Activated CD8-positive, alpha-beta memory T cell treated with anti-CD3 and anti-CD28 coated beads, Interleukin-2, amount 50 U/mL, for 4 hours (primary cell): ENCODE data around the gene RAX2.
"Not testable (repeated sequence)": the region's sequence is repeated elsewhere in the genome, so short reads cannot be mapped to it uniquely, and the experiment has no call there.

ENCODE experiments used
- DNase-seq: peaks from one replicate; pipeline ENCODE4 v3.0.0-alpha.2; 2020

The RAX2 gene

DNA sequence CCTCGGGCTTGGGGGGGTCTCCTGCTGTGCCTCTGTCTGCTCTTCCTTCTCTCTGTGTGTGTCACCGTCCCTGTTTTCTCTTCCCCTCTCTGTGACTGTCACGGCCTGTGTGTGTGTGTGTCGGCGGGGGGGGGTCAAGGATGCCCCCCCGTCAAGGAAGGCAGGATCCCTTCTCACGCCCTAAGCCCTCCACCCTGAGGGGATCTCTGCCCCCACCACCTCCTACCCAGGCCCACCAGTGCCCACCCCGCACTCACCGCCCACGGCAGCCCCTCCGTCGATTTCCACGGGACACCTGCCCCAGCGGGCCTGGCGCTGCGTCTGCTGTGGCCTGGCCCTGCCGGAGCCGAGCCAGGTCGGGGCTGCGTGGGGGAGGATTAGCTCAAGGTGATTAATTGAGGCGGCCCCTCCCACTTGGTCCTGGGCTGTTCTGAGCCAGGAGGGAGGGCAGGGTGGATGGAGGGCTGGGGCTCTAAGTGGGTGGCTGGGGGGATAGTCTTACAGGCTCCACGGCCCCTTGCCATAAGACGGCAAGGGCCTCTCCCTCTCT, at the start of gene RAX2:
RAX2 (minus strand) TSS at position 323 of the 550 bp plus-strand sequence. CDS start 486 bp downstream, outside the sequence.
- no peak for DNase-seq

DNA sequence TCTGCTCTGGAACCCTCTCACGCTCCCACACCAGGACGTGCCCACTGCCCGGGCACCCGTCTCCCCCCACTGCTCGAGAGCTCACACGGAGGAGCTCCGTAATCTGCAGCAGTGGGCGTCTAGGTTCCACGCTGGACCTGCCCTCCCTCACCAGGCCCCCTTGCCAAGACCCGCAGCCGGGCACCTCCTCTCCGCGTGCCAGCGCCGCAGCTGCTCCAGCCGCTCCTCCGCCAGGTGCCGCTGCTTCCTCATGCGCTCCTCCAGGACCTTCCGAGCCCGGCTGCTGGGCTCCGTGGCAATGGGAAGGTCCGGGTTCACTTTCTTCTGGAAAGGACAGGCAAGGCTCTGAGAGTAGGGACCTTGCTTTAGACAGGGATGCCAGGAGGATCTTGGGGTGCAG, 49.1 kb upstream of the RAX2 start:
- DNase-seq: no peak

DNA sequence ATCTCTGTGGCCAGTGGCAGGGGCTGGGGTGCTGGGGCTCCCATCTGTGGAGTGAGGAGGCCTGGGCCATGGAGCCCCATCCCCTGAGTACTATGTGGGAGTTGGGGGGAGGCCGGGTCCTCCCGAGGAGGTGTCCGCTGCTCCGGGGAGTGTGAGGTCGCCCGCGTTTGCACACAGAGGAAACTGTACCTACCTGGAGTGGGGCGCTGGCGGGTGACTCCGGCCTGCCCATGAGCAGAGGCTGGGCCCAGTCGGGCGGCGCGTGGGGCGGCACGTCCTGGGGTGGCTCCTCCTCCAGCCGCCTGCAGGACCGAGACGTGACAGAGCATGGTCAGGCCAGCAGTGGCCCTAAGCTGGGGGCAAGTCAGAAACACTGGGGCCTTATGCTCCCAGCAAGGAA, 48.0 kb upstream of the RAX2 start:
- DNase-seq: no peak

DNA sequence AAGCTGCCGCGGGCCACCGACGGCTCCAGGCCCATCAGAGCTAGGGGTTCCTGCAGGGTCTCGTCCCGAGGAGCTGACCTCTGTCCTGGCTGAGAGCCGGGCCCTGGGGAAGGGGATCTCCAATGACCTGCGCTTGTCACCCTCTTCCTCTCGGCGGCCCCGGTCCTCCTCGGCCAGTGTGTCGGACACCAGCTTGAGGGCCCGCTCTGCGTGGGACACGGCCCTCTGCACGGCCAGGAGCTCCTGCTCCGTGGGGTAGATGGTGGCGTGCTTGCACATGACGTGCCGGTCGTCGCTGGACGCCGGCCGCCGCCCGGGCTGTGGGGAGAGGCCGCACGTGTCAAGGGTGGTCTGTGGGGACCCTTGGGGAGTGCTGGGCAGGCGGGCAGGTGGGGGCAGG, 46.9 kb upstream of the RAX2 start:
- no peak for DNase-seq

DNA sequence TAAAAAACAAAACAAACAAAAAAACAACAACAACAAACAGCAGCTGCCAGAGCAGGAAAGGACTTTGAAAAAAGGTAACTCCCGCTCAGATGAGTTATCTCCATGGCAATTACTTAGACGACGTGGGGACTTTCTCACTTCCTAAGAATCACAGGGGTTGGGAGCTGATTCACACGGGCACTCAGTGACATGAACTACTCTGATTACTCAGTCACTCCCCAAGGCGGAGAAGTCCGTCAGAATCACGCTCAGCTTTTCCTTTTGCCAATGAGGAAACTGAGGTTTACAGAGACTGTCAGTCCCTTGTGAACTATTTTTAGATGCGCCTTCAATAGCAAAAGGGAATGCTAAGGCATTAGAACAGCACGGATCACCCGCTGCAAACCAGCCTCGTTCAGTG, 46.4 kb upstream of the RAX2 start:
- DNase-seq: peak; percentile 42

DNA sequence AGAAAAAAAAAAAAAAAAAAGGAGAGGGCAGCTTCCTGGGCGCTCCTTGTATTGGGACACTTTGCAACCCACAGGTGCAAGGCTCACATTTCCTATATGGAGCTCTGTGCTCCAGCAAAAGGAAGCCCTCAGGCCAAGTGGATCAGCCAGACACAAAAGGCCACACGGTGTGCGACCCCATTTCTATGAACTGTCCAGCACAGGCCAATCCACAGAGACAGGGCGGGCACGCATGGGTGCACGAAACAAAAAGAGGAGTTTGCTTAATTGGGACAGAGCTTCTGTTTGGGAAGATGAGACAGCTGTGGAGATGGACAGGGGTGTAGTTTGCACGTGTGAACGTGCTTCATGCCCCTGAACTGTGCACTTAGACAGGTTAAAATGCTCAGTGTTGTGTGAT, 45.7 kb upstream of the RAX2 start:
- DNase-seq: no peak

DNA sequence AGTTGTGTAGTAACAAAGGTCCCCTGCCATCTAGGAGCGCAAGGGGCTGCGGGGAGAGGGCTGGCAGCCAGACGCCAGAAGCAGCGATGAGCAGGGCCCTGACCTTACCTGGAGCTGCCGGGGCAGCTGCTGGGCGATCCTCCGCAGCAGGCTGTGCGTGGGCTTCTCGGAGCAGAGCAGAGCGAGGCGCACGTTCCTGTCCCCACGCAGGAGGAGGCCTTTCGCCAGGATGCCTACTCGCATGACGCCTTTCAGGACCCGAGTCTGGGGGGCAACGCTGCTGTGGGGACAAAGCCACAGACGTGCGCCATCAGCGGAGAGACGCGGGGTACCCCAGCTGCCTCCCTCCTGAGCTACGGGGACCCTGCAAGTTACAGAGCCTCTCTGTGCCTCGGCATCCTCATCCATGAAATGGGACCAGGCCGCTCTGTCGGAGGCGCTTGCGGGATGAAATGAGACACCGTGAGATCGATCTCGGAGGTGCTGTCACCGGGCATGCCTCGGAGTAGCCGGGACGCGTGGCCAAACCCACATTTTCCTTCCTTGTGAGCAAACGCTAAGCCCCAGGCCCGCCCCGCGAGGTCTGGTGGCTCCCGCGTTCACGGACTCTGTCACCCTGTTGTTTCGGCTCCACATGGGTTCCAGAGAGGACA, 44.7 kb upstream of the RAX2 start:
- no peak for DNase-seq

DNA sequence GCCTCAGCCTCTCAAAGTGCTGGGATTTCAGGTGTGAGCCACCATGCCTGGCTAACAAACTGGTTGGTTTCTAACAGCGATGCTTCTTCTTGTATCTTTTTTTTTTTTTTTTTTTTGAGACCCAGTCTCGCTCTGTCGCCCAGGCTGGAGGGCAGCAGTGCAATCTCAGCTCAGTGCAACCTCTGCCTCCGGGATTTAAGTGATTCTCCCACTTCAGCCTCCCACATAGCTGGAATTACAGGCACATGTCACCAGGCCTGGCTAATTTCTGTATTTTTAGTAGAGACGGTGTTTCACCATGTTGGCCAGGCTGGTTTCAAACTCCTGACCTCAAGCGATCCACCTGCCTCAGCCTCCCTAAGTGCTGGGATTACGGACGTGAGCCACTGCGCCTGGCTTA, 44.1 kb upstream of the RAX2 start:
- not testable (repeated sequence) for DNase-seq

DNA sequence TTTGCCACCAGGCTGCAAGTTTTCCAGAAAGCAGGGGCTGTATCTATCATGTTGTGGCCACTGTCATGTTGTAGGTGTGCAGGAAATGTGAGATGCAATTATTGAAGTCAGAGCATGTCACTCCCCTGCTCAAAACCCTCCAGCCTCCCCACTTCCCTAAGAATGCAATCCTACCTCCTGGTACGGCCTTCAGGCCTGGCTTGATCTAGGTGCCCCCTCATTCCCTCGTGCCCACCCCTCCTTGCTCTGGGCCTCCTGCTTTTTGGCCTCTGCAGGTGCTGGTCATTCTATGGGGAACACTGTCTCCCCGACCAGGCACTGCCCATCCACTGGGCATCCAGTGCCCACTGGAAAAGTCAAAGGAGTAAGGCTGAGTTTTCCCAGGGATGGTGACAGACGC, 42.6 kb upstream of the RAX2 start:
- no peak for DNase-seq

DNA sequence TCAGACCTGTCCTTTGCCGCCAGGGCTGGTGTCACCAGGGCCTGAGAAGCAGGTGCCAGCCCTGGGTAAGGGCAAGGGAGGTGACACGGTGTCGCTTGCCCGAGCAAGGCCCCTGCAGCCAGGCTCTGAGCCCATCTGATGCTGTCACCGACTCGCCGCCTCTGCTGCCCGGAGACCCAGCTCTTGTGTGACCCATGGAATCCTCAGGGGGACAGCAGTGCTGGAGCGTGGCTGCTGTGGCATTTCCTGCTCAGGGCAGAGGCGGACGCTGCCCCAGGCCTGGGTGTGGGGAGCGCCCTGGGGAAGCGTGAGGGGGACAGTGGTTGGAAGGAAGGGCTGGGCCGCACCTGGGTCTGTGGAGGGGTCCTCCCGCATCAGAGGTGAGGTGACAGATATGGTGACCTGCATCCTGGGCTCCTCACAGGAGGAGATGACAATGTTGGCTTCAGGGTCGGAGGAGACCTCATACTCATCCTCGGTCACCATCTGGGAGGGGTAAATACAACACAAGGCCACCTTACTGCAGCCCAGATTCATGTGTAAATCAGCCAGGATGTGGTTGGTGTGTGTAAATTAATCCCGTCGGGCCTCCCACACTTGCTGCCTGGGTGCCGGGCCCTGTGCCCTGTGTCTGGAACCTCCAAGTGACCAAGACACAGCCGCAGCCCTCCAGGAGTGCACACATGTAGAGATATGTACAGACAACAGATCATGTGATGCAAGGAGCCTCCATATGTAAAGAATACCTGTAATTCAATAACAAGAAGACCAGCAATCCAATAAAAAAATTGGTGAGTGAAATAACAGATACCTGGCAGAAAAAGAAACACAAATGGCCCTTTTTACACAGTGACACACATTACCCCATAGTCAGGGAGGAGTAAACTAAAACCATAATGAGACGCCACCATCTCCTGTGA, 41.7 kb upstream of the RAX2 start:
- no peak for DNase-seq

DNA sequence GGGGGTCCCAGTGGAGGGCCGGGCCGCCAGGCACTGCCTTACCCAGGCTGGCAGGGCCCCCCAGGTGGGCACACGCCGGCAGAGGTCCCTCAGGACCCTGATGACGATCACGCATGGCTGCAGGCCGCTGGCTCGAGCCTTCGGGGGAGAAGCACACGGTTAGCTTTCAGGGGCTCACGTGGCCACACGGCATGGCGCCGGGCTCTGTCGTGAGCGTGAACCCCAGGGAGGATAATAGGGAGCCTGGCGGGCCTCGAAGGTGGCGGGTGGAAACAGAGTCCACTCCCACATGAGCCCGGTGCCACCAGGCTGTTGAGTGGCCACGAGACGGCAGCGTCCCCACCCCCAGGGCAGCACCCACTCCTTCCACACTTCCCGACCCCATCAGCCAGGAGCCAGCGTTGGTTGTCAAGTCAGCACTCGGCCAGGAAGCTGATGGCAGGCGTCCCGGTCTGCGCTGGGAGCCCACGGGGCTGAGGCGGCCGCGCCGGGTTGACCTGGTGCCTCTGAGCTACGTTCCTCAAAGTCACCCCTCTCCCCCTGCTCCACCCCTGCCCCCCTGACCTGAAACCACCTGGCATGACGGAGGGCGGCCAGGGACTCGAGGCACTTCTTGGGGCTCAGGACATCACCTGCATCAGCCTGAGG, 38.8 kb upstream of the RAX2 start:
- no peak for DNase-seq

DNA sequence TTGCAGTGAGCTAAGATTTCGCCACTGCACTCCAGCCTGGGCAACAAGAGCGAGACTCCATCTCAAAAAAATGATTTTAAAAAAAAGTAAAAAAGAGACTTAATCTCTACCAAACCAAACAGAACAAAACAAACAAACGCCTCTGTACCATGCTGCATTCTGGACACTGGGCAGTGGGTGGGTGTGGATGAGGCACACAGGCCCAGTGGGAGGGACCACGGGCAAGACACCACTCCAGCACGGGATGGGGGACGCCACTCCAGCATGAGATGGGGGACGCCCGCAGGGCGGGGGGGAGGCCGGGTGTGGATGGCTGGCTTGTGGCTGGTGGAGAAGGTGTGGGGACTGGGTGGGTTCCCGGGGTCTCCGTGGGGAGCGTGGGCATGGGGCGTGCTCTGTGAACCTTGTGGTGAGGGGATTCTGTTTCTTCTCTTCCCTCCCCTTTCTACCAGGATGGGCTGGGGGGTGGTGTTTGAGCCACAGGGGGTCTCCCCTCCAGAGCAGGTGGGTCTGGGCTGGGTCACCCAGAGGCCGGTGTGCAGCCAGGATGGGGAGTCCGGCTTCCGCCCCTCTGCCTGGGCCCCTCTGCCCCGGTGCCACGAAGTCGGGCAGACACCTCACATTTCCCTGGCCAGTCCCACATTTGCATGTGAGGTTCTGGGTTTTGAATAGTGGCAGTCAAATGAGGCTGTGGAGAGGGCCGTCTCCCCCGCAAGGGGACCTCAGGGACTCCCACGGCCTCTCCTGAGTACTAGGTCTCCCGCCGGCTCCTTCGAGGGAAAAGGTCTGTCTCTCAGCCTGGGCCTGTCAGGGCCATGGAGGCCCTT, 38.1 kb upstream of the RAX2 start:
- DNase-seq: no peak

DNA sequence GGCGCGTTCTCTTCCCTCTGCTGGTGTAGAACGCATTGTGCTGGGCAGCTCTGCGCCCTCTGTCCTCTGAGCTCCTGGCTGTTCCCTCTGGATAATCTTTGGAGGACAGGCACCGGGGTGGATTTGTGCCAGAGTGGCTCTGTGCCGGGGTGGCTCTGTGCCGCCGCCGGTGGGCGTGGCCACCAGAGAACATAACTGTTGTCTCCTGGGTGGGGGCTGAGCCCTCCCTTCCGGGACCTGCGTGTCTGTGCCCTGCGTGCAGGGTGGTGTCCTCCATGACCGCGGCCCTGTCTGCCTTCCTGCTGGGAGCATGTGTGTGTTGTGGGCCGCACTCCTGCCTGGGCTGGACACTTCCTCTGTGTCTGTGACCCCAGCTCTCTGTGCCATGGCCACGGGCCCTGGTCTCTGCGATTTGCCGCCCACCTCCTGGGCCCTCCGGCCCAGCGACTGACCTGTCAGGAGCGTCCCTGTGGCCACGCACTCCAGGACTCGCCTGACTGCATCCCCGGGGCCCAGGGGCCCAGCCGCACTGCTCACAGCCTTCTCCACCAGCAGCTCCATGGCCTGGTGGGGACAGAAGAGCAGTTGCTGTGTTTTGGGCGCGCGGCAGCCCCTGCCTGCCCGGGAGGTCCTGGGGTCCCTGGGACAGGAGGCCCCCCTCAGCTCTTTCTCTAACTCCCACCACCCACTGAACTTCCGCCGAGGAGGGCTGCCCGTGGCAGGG, 36.6 kb upstream of the RAX2 start:
- no peak for DNase-seq

DNA sequence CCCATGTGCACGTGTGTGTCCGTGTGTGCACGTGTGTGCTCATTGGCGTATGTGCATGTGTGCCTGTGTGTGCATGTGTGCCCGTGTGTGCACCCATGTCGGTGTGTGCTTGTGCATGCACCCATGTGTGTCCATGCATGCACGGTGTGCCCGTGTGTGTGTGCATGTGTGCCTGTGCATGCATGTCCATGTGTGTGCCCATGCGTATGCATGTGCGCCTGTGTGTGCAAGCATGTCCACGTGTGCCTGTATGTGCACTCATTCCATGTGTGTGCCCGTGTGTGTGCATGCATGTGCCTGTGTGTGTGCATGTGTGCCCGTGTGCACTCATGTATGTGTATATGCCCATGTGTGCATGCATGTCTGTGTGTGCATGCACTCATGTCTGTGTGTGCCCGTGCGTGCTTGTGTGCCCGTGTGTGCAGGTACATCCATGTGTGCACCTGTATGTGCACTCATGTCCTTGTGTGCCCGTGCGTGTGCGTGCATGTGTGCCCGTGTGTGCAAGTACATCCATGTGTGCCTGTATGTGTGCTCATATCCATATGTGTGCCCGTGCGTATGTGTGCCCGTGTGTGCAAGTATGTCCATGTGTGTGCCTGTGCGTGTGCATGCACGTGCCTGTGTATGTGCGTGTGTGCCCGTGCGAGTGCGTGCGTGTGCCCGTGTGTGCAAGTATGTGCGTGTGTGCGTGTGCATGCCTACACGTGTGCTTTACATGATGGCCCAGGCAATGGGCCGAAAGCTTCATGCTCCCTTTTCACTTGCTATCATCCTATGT, 35.7 kb upstream of the RAX2 start:
- no peak for DNase-seq

DNA sequence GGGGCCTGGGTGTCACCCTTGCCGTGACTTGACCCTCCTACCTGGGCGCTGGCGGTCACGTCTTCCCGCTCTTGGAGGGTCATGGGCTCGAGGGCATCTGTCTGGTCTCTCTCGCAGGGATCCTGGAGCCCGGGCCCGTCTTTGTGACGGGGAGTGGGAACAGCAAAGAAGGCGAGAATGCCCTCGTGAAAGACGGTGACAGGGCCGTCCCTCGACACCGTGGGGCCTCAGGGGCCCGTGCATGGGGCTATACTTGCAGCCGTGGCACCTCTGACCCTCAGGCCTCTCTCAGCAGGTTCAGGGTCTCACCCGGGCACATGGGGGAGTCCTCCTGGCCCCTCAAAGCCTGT, 35.1 kb upstream of the RAX2 start:
- no peak for DNase-seq

DNA sequence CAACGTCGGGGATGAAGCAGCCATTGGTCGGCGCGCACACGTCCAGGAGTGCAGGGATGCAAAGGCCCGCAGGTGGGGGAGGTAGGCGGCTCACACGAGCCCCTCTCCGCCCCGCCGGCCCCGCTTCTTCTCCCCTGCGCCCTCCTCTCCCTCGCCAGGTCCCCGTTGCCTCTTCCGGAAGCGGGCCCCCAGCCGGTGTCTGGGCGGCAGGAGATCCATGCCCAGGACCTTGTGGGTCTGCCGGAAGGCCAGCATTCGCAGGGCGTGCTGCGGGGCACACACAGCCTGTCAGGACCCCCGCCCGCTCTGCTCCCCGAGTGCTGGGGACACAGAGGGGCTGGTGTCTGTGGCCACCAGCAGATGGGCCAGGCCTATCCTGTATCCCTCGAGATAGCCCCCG, 33.8 kb upstream of the RAX2 start:
- DNase-seq: no peak

DNA sequence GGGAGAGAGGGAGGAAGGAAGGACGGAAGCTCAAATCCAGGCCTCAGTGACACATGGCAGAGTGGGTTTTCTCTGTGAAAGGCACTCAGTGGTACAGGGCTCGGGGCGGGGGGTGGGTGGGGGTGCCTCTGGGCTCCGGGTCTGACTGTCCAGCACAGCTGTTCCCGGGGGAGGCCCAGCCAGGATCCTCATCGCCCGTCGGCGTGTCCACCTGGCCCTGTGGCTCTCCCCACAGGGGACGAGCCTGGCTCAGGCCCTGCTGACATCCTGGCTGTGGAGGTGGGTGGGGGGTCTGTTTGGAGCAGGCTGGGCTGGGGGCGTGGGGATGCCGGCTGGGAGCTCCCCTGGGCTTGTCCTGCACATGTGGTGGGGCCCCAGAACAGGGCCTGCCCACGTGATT, 32.4 kb upstream of the RAX2 start:
- no peak for DNase-seq

DNA sequence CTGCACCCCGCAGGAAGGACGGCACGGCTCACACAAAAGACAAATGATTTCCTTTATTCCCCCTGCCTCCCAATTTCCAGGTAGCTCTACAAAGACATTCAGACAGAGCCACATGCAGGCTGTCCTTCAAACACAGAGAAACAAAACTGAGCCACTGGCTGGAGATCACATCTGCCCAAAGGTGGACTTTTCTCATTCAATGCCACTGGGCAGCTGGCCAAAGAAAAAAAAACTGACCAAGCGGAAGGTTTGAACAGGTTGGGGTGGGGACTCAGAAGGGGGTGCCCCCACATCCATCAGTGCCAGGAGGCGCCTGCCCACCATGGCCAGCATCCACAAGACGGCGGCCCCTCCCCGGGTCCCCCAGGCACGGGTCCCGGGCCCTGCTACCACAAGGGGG, 32.0 kb upstream of the RAX2 start:
- DNase-seq: no peak

DNA sequence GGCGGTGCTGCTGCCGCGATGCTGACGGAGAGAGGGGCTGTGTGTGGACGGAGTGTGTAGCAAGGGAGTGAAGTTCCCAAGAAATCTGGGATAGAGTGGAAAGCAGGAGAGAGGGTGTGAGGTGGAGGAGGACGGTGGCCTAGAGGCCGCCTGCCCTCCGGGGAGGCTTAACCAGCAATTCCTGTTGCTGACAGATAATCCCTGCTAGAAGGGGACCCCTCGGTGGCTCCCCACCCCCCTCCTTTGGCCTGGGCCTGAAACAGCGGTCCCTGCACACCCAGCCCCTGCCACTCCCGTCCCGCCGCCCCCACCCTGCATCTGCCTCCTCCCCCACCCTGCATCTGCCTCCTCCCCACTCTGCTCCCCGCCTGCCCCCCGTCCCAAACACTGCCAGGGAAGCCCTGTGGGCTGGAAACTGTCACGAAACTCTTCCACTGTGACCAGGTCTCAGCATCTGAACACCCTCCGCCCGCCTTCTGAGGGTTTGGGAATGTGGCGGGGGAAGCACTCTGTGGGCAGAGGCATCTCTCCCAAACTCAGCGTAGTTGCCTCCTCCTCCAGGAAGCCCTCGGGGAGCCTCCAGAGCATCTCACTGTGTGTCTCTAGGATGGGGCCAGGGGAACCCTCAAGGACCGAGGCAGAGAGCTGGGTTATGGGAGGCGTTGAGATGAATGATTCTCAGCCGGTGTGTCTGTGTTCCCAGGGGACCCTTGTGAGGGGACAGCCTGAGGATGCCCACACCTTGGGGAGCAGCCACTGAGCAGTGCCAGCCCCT, 31.3 kb upstream of the RAX2 start:
- DNase-seq: no peak

DNA sequence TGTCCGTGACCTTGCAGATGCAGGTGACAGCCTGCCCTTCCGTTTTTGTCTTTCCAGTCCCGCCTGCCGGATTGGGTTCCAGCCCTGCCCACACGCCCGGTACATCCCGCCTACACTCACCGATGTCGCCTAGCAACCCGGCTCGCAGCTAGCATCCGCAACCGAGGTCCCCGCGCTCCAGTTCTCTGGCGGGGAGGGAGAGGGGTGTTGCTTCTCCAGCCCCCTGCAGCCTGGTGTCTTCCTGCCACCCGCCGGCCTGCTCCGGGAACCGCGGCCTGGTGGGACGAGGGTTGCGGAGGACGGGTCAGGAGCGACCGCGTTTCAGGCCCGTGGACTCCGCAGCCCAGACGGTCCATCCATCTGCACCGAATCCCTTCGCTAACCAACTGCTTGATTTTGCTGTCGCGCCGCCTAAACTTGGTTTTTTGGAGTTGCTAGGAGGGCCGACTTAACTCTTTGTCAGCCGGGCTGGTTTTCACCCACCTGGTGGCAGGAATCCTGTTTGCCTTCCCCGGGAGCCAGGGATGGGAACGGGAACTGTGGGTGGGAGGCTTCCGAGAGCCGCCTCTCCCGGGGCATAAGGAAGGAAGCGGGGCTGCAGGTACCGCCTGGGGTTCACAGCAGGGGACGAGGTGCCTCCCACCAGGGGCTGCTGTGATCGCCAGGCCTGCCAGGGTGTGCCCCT, 29.5 kb upstream of the RAX2 start:
- DNase-seq: peak; percentile 76
